Upper lobe of left lung (tissue), 4 donors: ENCODE data around the gene IKZF5.

Experiments used
- EP300 ChIP-seq, 4 donors: sonication (generic); formaldehyde crosslinking; IDR thresholded peaks; one replicate each; pipeline ENCODE4 v1.5.1; 2017; ENCODE audit warnings: antibody characterized with exemption in 4 of 4, control low read depth in 2 of 4
- POLR2A ChIP-seq, 4 donors: fragments of 450-650 bp; IDR thresholded peaks; one replicate each; pipeline ENCODE4 v1.5.1; 2016 to 2017; ENCODE audit warnings: antibody characterized with exemption in 4 of 4, mild to moderate bottlenecking in 2 of 4
- TF ChIP-seq, protein P1 (sequence below), 6 experiments: fragments of 450-650 bp in 4 of 6; fragments of 200-600 bp in 2 of 6; sonication (generic) in 2 of 6; IDR thresholded peaks; one replicate each; pipeline ENCODE4 v1.5.1; 2016 to 2019; ENCODE audit warnings: antibody characterized with exemption in 6 of 6

DNA sequence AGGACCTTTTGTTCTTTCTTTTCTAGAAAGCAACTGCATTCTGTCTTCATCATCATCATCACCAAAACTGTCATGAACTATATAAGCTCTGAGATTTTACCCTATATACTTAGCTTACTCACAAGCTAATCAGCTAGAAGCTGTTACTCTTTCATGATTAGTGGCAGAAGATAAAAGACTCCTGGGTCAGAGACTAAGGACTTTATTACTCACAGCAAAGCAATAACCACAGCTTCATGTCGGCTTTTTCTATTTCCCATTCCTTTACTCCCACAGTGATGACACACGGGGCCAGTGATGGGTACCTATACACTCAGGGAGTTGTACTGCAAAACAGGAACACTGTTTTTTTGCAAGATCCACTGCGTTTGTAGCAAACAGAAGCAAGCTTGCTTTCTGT lies 46.2 kb downstream of the IKZF5 start:
- no peak for TF ChIP-seq EP300 (IDR thresholded peaks at IDR 0.05)
- TF ChIP-seq, protein P1, sequence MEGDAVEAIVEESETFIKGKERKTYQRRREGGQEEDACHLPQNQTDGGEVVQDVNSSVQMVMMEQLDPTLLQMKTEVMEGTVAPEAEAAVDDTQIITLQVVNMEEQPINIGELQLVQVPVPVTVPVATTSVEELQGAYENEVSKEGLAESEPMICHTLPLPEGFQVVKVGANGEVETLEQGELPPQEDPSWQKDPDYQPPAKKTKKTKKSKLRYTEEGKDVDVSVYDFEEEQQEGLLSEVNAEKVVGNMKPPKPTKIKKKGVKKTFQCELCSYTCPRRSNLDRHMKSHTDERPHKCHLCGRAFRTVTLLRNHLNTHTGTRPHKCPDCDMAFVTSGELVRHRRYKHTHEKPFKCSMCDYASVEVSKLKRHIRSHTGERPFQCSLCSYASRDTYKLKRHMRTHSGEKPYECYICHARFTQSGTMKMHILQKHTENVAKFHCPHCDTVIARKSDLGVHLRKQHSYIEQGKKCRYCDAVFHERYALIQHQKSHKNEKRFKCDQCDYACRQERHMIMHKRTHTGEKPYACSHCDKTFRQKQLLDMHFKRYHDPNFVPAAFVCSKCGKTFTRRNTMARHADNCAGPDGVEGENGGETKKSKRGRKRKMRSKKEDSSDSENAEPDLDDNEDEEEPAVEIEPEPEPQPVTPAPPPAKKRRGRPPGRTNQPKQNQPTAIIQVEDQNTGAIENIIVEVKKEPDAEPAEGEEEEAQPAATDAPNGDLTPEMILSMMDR (IDR thresholded peaks at IDR 0.05): no peak
- TF ChIP-seq POLR2A (IDR thresholded peaks at IDR 0.05): no peak
